ENCODE data around the gene LRP5. TPM values are rescaled to one million over a fixed set of nuclear protein-coding genes. Genes with fewer than 3 reads are reported as not detected.

The LRP5 gene
- total RNA-seq, 1 experiment from 2014 or later, result 129 TPM

GRCh38 chr11:68377389-68377795 lies 65.0 kb downstream of the LRP5 start:
- H3K36me3 ChIP-seq (ENCODE audit: low read depth), result no peaks in the 10 kb centered on the region
- peaks cover 16% of the 10 kb centered on the region for H3K79me2 ChIP-seq (ENCODE audit: low read depth)
- POLR2A ChIA-PET (ENCODE audit: unreplicated experiment), result no interaction called here
- peaks cover 37% of the 10 kb centered on the region for H3F3A ChIP-seq (ENCODE audit: insufficient read depth, low read depth)
- H3K4me3 ChIP-seq, result no peak overlapping the region
- H3K27ac ChIP-seq, result no peak overlapping the region
- H3K9me2 ChIP-seq (ENCODE audit: insufficient read depth), result no peaks in the 10 kb centered on the region
- intact Hi-C loops (cut with micrococcal nuclease; ENCODE audit: unreplicated experiment), result no loop called here
- H2AFZ ChIP-seq, result no peak overlapping the region
- no peaks in the 10 kb centered on the region for H3K9me3 ChIP-seq (ENCODE audit: insufficient read depth, low read depth)
- BruUV-seq (replicated peaks), result no TSS peak
- peak overlapping the region; percentile 18 for H3K4me2 ChIP-seq
- CTCF ChIA-PET, result no interaction called here
- peaks cover 56% of the 10 kb centered on the region for H3K4me1 ChIP-seq (replicated peaks; ENCODE audit: insufficient read depth)
- TF ChIP-seq EZH2 (IDR thresholded peaks at IDR 0.05; ENCODE audit: low read depth), result no peak
- TF ChIP-seq, protein P1, sequence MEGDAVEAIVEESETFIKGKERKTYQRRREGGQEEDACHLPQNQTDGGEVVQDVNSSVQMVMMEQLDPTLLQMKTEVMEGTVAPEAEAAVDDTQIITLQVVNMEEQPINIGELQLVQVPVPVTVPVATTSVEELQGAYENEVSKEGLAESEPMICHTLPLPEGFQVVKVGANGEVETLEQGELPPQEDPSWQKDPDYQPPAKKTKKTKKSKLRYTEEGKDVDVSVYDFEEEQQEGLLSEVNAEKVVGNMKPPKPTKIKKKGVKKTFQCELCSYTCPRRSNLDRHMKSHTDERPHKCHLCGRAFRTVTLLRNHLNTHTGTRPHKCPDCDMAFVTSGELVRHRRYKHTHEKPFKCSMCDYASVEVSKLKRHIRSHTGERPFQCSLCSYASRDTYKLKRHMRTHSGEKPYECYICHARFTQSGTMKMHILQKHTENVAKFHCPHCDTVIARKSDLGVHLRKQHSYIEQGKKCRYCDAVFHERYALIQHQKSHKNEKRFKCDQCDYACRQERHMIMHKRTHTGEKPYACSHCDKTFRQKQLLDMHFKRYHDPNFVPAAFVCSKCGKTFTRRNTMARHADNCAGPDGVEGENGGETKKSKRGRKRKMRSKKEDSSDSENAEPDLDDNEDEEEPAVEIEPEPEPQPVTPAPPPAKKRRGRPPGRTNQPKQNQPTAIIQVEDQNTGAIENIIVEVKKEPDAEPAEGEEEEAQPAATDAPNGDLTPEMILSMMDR (conservative IDR thresholded peaks at IDR 0.05), result no peak
- DNase-seq, result peak in 1 of 2 experiments; percentile 65
- H3K27me3 ChIP-seq (ENCODE audit: insufficient read depth, low read depth), result no peaks in the 10 kb centered on the region
- 0 out of 2 replicates have a peak, but pooled peaks cover 3% of the 10 kb centered on the region for H4K20me1 ChIP-seq (ENCODE audit: insufficient read depth)

DNA sequence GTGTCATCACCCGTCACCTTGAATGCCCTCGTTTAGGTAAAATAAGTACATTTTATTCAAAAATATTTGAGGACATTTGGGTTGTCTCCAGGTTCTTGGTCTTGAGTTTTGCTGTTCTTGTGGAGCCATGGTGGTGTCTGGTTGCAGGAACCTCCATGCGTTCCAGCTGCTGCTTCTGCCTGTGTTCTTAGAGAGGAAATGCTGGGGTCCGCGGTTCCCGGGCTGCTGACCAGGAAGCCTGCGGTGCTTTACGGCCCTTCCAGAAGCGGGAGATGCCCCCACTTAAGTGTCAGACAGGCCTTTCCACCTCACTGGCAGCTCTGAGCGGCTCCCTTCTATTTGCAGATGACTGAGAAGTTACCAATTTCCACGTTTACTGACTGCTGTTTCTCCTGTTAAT lies 66.8 kb downstream of the LRP5 start:
- BruUV-seq (replicated peaks), result no TSS peak
- Histone ChIP-seq H3K4me2 (peak overlapping the region; percentile 77), H3K4me1 (replicated peaks; ENCODE audit: insufficient read depth) (peaks cover 56% of the 10 kb centered on the region), H3K36me3 (ENCODE audit: low read depth) (no peaks in the 10 kb centered on the region), H2AFZ (no peak overlapping the region), H3K4me3 (no peak overlapping the region), H3K27me3 (ENCODE audit: insufficient read depth, low read depth) (no peaks in the 10 kb centered on the region), H4K20me1 (ENCODE audit: insufficient read depth) (peaks cover 12% of the 10 kb centered on the region), H3K79me2 (ENCODE audit: low read depth) (peaks cover 22% of the 10 kb centered on the region), H3K27ac (peak overlapping the region; percentile 78), H3K9me2 (ENCODE audit: insufficient read depth) (no peaks in the 10 kb centered on the region), H3F3A (ENCODE audit: insufficient read depth, low read depth) (peaks cover 36% of the 10 kb centered on the region), H3K9me3 (ENCODE audit: insufficient read depth, low read depth) (no peaks in the 10 kb centered on the region)
- DNase-seq, result no peak
- ChIA-PET CTCF (no interaction called here), POLR2A (ENCODE audit: unreplicated experiment) (interaction anchor here (0.6 kb wide), 1 partner anchor 176 kb away, joined by 9 read pairs; no protein-coding TSS in a partner anchor)
- TF ChIP-seq EZH2 (IDR thresholded peaks at IDR 0.05; ENCODE audit: low read depth), result no peak
- TF ChIP-seq, protein P1 (conservative IDR thresholded peaks at IDR 0.05), result no peak
- intact Hi-C loops (cut with micrococcal nuclease; ENCODE audit: unreplicated experiment), result no loop called here

GRCh38 chr11:68380786-68381622 lies 68.6 kb downstream of the LRP5 start:
- H3K27ac ChIP-seq, result peak overlapping the region; percentile 78

More at GRCh38 chr11:68380786-68381622, 68.6 kb downstream of the LRP5 start:
- TSS peak; percentile 19 for BruUV-seq (replicated peaks)
- no peak for TF ChIP-seq EZH2 (IDR thresholded peaks at IDR 0.05; ENCODE audit: low read depth)
- TF ChIP-seq, protein P1 (conservative IDR thresholded peaks at IDR 0.05), result no peak
- Histone ChIP-seq H4K20me1 (ENCODE audit: insufficient read depth) (peaks cover 15% of the 10 kb centered on the region), H3K9me3 (ENCODE audit: insufficient read depth, low read depth) (no peaks in the 10 kb centered on the region), H3K36me3 (ENCODE audit: low read depth) (no peaks in the 10 kb centered on the region), H3K9me2 (ENCODE audit: insufficient read depth) (no peaks in the 10 kb centered on the region), H2AFZ (no peak overlapping the region), H3K4me2 (peak overlapping the region; percentile 77), H3K4me3 (peak overlapping the region; percentile 41; the same call in 1 of the 2 replicates), H3F3A (ENCODE audit: insufficient read depth, low read depth) (peaks cover 35% of the 10 kb centered on the region), H3K4me1 (replicated peaks; ENCODE audit: insufficient read depth) (peaks cover 56% of the 10 kb centered on the region), H3K79me2 (ENCODE audit: low read depth) (peaks cover 22% of the 10 kb centered on the region), H3K27me3 (ENCODE audit: insufficient read depth, low read depth) (no peaks in the 10 kb centered on the region)
- intact Hi-C loops (cut with micrococcal nuclease; ENCODE audit: unreplicated experiment), result loop anchor here (1.0 to 2.0 kb wide), 7 partner anchors 27 to 172 kb away; partner anchors contain the start of gene C11orf24
- POLR2A ChIA-PET (ENCODE audit: unreplicated experiment), result interaction anchor here (0.6 to 0.7 kb wide), 3 partner anchors 11 to 171 kb away, joined by 3 to 5 read pairs (median 3); no protein-coding TSS in a partner anchor
- CTCF ChIA-PET, result interaction anchor here (0.7 to 1.3 kb wide), 2 partner anchors 65 to 111 kb away, joined by 3 to 4 read pairs; no protein-coding TSS in a partner anchor
- DNase-seq, result peak in 1 of 2 experiments; percentile 36
